ENCODE results near the gene TMEM44.

- TF ChIP-seq CTCF (IDR thresholded peaks at IDR 0.05), result no peak
- TF ChIP-seq POLR2AphosphoS5 (IDR thresholded peaks at IDR 0.05), result no peak
These were observed 63.0 kb downstream of the TMEM44 start for GRCh38 chr3:194570235-194570634.
